K562 (cell line): ENCODE results near the gene FOXE1. TPM values are rescaled to one million over a fixed set of nuclear protein-coding genes. Genes with fewer than 3 reads are reported as not detected.
A peak's percentile ranks its signal among the peaks of the same experiment; 100 is the strongest.

Source experiments
- ATAC-seq: fragments of 200-7000 bp; cut with Tn5 transposase; 3 replicates; pipeline ENCODE4 v1.9.1; 2020; ENCODE audit warnings: moderate library complexity
- BruUV-seq: library from RNA; stranded (reverse); fragments of 400-500 nt; replicated peaks from 2 replicates; lab custom pipeline; 2021; lab: Mats Ljungman, UMichigan
- CTCF ChIA-PET: fragments of 300-600 bp; formaldehyde crosslinking; extraction: SDS; loops from one replicate; lab custom pipeline; 2021; ENCODE audit warnings: low intra/inter-chr PET ratio; lab: Yijun Ruan, JAX
- POLR2A ChIA-PET: fragments of 300-600, 350-650 bp; sonication (Branson Sonifier 250); formaldehyde crosslinking; extraction: SDS; loops from one replicate; lab custom pipeline; 2021; ENCODE audit warnings: antibody characterized with exemption, inconsistent platforms; lab: Yijun Ruan, JAX
- DNase-seq, 4 experiments: peaks; one replicate each; pipeline versions ENCODE4 v3.0.0 to v3.0.0-alpha.2; 2011 to 2018; ENCODE audit warnings: low spot score in 3 of 4, mixed read lengths in 3 of 4; ENCODE audit errors: extremely low read depth in 1 of 4
- FAIRE-seq: peaks from 2 replicates; lab custom pipeline; 2011; peaks lifted over from hg19 to GRCh38; lab: Jason Lieb, UNC
- H2AFZ ChIP-seq: 2 replicates; pipeline ENCODE4 v1.6.0; 2011; ENCODE audit warnings: low read depth, low read length, control low read depth, inconsistent platforms
- H3K27ac ChIP-seq: fragments of 200-600 bp; 3 replicates; pipeline ENCODE4 v1.8.0; 2011; ENCODE audit warnings: low read depth, mild to moderate bottlenecking, control low read depth, inconsistent platforms, low read length, moderate library complexity, mixed read lengths; ENCODE audit errors: extremely low read depth
- H3K27me3 ChIP-seq, 2 experiments: fragments of 300-600 bp in 1 of 2; 2 replicates in 1 of 2; 3 replicates in 1 of 2; pipeline versions ENCODE4 v1.6.0 to v1.8.0; 2011; ENCODE audit warnings: inconsistent platforms in 2 of 2, low read length in 2 of 2, mild to moderate bottlenecking in 1 of 2, mixed read lengths in 1 of 2, moderate library complexity in 1 of 2; ENCODE audit not compliant: control insufficient read depth in 2 of 2, insufficient read depth in 2 of 2
- H3K36me3 ChIP-seq: fragments of 300-600 bp; 3 replicates; pipeline ENCODE4 v1.8.0; 2011; ENCODE audit warnings: mild to moderate bottlenecking, low read length, inconsistent platforms; ENCODE audit not compliant: control insufficient read depth, insufficient read depth
- H3K4me1 ChIP-seq, 2 experiments: fragments of 200-600 bp in 1 of 2; replicated peaks in 1 of 2; 2 replicates in 1 of 2; 3 replicates in 1 of 2; pipeline versions ENCODE4 v1.5.1 to v1.8.0; 2011; ENCODE audit warnings: inconsistent platforms in 2 of 2, low read length in 2 of 2, mild to moderate bottlenecking in 1 of 2, mixed read lengths in 1 of 2, moderate library complexity in 1 of 2; ENCODE audit not compliant: control insufficient read depth in 2 of 2, insufficient read depth in 2 of 2
- H3K4me2 ChIP-seq: 2 replicates; pipeline ENCODE4 v1.6.1; 2011; ENCODE audit warnings: low read length, control low read depth, inconsistent platforms, mixed read lengths; ENCODE audit not compliant: insufficient read depth
- H3K4me3 ChIP-seq: fragments of 200-600 bp; sonication (generic), shearing (Covaris generic); 2 replicates; pipeline ENCODE4 v1.5.1; 2016; ENCODE audit warnings: control low read depth, inconsistent platforms
- H3K79me2 ChIP-seq: fragments of 200-600 bp; 3 replicates; pipeline ENCODE4 v1.8.0; 2011; ENCODE audit warnings: low read length, inconsistent platforms; ENCODE audit not compliant: control insufficient read depth, insufficient read depth
- H3K9ac ChIP-seq, 2 experiments: 2 replicates each; pipeline versions ENCODE4 v1.6.0 to v1.6.1; 2011; ENCODE audit warnings: low read depth in 2 of 2, low read length in 2 of 2, control low read depth in 1 of 2, inconsistent platforms in 1 of 2, mild to moderate bottlenecking in 1 of 2, mixed read lengths in 1 of 2; ENCODE audit not compliant: insufficient read depth in 1 of 2
- H3K9me1 ChIP-seq: one replicate; pipeline ENCODE4 v1.6.0; 2011; ENCODE audit warnings: inconsistent platforms, mild to moderate bottlenecking, low read length, moderate library complexity; ENCODE audit not compliant: control insufficient read depth, insufficient read depth
- H3K9me3 ChIP-seq: replicated peaks from 2 replicates; pipeline ENCODE4 v1.5.1; 2011; ENCODE audit warnings: low read depth, low read length, inconsistent platforms; ENCODE audit not compliant: control insufficient read depth, insufficient read depth
- H4K20me1 ChIP-seq: replicated peaks from 2 replicates; pipeline ENCODE4 v1.6.1; 2011; ENCODE audit warnings: low read length, inconsistent platforms, mixed read lengths; ENCODE audit not compliant: control insufficient read depth, insufficient read depth
- ATF1 ChIP-seq, 2 experiments: fragments of 450-650 bp in 1 of 2; IDR thresholded peaks; 2 replicates each; pipeline ENCODE4 v1.6.1; 2016; ENCODE audit warnings: missing compliant biosample characterization in 1 of 2, missing genetic modification characterization in 1 of 2
- CSDE1 ChIP-seq, 2 experiments: fragments of 450-650 bp; IDR thresholded peaks; 2 replicates each; pipeline ENCODE4 v1.6.1; 2016; ENCODE audit warnings: mild to moderate bottlenecking in 1 of 2
- ILK ChIP-seq: fragments of 450-650 bp; IDR thresholded peaks from 2 replicates; pipeline ENCODE4 v1.6.1; 2016; ENCODE audit warnings: missing genetic modification characterization, low read depth, mild to moderate bottlenecking, missing compliant biosample characterization, moderate library complexity, borderline replicate concordance
- RBM25 ChIP-seq: fragments of 200-400 bp; formaldehyde crosslinking; IDR thresholded peaks from 2 replicates; pipeline ENCODE4 v1.6.1; 2018; ENCODE audit warnings: low read length, low read depth, moderate library complexity; ENCODE audit not compliant: severe bottlenecking
- ZNF24 ChIP-seq: fragments of 450-650 bp; IDR thresholded peaks from 2 replicates; pipeline ENCODE4 v1.6.1; 2016
- WGBS: fragments of 100-300 bp; shearing (Covaris generic); methylation state at CpG from one replicate; pipeline ENCODE4 v1.1.6; 2016; ENCODE audit warnings: low coverage, mixed read lengths; ENCODE audit not compliant: insufficient coverage; ENCODE audit errors: missing lambda C conversion rate; 5-methylcytosine and 5-hydroxymethylcytosine counted together
- in situ Hi-C: fragments of 300-500 bp; cut with MboI; formaldehyde crosslinking; loops from 4 replicates; pipeline ENCODE4 v1.15.0; 2018; ENCODE audit warnings: inconsistent platforms, mixed read lengths
- intact Hi-C: fragments of 100-400 bp; cut with micrococcal nuclease; formaldehyde crosslinking; loops from 2 replicates; pipeline ENCODE4 v1.14.2; 2022
- polyA plus RNA-seq, 8 experiments: library from polyadenylated mRNA; depleted of rRNA in 4 of 8; stranded (reverse) in 5 of 8; unstranded in 3 of 8; fragments of >200 nt; fragmentation: Nextera tagmentation in 2 of 8; fragmentation: Illumina TruSeq in 1 of 8; extraction: Ambion mirVana in 2 of 8; extraction: Trizol in 1 of 8; gene quantifications; 2 replicates each; pipeline versions ENCODE4 v1.2.1 to v1.2.3, GENCODE V29; 2011 to 2014; ENCODE audit warnings: inconsistent platforms in 1 of 8, missing spikeins in 1 of 8
- total RNA-seq, 7 experiments: library from RNA; depleted of rRNA in 6 of 7; stranded (reverse); fragments of >200 nt in 6 of 7; fragmentation: Illumina TruSeq in 2 of 7; extraction: Trizol in 2 of 7; gene quantifications; 2 replicates each; pipeline versions ENCODE4 v1.2.1 to v1.2.3, GENCODE V29; 2011 to 2021; ENCODE audit warnings: low replicate concordance in 1 of 7

Gene FOXE1
- total and polyA plus RNA-seq, 9 of the 15 experiments (the other 6 are each of a cell fraction or from before 2014, with no cell fraction given) = not detected

DNA sequence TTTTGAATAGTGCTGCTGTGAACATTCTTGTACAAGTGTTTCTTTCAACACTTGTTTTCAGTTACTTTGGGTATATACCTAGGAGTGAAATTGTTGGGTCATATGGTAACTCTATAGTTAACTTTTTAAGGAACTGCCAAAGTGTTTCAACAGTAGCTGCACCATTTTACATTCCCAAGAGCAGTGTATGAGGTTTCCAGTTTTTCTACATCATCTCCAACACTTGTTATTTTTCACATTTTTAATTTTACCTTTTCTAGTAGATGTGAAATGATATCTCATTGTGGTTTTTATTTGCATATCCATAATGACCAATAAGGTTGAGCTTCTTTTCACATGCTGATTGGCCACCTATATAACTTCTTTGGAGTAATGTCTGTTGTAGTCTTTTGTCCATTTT, 40.0 kb upstream of the FOXE1 start:
- H4K20me1 ChIP-seq = no peaks in the 10 kb centered on the region
- no TSS peak for BruUV-seq
- POLR2A ChIA-PET = no interaction called here
- no peak overlapping the region for H3K4me2 ChIP-seq
- no peak overlapping the region for H3K27ac ChIP-seq
- no peaks in the 10 kb centered on the region for H3K4me1 ChIP-seq
- H2AFZ ChIP-seq = no peak overlapping the region
- intact Hi-C loops = no loop called here
- CTCF ChIA-PET = no interaction called here
- no peaks in the 10 kb centered on the region for H3K79me2 ChIP-seq
- DNase-seq (no peak), ATAC-seq (no peak)
- peaks cover 2 to 10% of the 10 kb centered on the region in 2 experiments; a peak in 2 of 5 replicates for H3K27me3 ChIP-seq
- H3K9me1 ChIP-seq = no peaks in the 10 kb centered on the region
- TF ChIP-seq CSDE1 (IDR thresholded peaks at IDR 0.05) = no peak
- peak; percentile 34 for TF ChIP-seq RBM25
- TF ChIP-seq, all 486 proteins: peak for 1
- H3K36me3 ChIP-seq = no peaks in the 10 kb centered on the region
- no peak overlapping the region for H3K4me3 ChIP-seq
- no peaks in the 10 kb centered on the region for H3K9me3 ChIP-seq
- H3K9ac ChIP-seq = no peak overlapping the region
- FAIRE-seq = no peak
- in situ Hi-C loops = no loop called here

GRCh38 chr9:97819735-97820134, 33.3 kb upstream of the FOXE1 start:
- Histone ChIP-seq H4K20me1 (no peaks in the 10 kb centered on the region), H3K27me3 (peaks cover 0 to 3% of the 10 kb centered on the region in 2 experiments; a peak in 3 of 5 replicates), H3K4me3 (no peak overlapping the region), H2AFZ (no peak overlapping the region), H3K79me2 (no peaks in the 10 kb centered on the region), H3K27ac (no peak overlapping the region)
- CTCF ChIA-PET = no interaction called here
- POLR2A ChIA-PET = no interaction called here
- no peak for ATAC-seq
- 0% methylated on average over 1 of the region's 1 CpG for WGBS
- no TSS peak for BruUV-seq
- FAIRE-seq = no peak
- TF ChIP-seq ILK (tag) (no peak), ZNF24 (0 out of 2 replicates have a peak, but pooled peaks have one; percentile 46), ATF1 (CRISPR knock-in tag; IDR thresholded peaks at IDR 0.05) (no peak), ATF1 (tag; IDR thresholded peaks at IDR 0.05) (no peak)
- TF ChIP-seq, all 486 proteins: peak for 1
- H3K9me3 ChIP-seq = no peaks in the 10 kb centered on the region
- no peak overlapping the region for H3K4me2 ChIP-seq
- no peaks in the 10 kb centered on the region for H3K4me1 ChIP-seq
- H3K9me1 ChIP-seq = no peaks in the 10 kb centered on the region
- in situ Hi-C loops (no loop called here), intact Hi-C loops (no loop called here)
- DNase-seq = no peak
- H3K36me3 ChIP-seq = no peaks in the 10 kb centered on the region
- no peak overlapping the region for H3K9ac ChIP-seq
